Trophoblast cell (in vitro differentiated cells and primary cell): ENCODE measurements around the gene NPC1.
A peak's percentile ranks its signal among the peaks of the same experiment; 100 is the strongest.

Experiments
- DNase-seq, 2 donors: peaks; one replicate each; pipeline ENCODE4 v3.0.0-alpha.2; 2016
- H2AFZ ChIP-seq: 2 replicates; pipeline ENCODE4 v1.6.1; 2013; ENCODE audit warnings: low read length, moderate library complexity, mild to moderate bottlenecking; ENCODE audit not compliant: insufficient read depth, poor library complexity
- H2AK5ac ChIP-seq: 2 replicates; pipeline ENCODE4 v1.6.1; 2013; ENCODE audit warnings: mild to moderate bottlenecking, low read length
- H2BK120ac ChIP-seq: 2 replicates; pipeline ENCODE4 v1.6.1; 2013; ENCODE audit warnings: low read length, mild to moderate bottlenecking, moderate library complexity; ENCODE audit not compliant: insufficient read depth, poor library complexity
- H2BK12ac ChIP-seq: 2 replicates; pipeline ENCODE4 v1.6.1; 2013; ENCODE audit warnings: mild to moderate bottlenecking, low read length, moderate library complexity
- H2BK5ac ChIP-seq: 2 replicates; pipeline ENCODE4 v1.6.1; 2013; ENCODE audit warnings: low read length, low read depth, moderate library complexity, mild to moderate bottlenecking; ENCODE audit not compliant: poor library complexity
- H3K14ac ChIP-seq: 2 replicates; pipeline ENCODE4 v1.6.1; 2013; ENCODE audit warnings: mild to moderate bottlenecking, low read length
- H3K18ac ChIP-seq: 2 replicates; pipeline ENCODE4 v1.6.1; 2013; ENCODE audit warnings: mild to moderate bottlenecking, low read length
- H3K23ac ChIP-seq: 2 replicates; pipeline ENCODE4 v1.6.1; 2013; ENCODE audit warnings: low read length
- H3K27ac ChIP-seq: 2 replicates; pipeline ENCODE4 v1.5.1; 2013; ENCODE audit warnings: low read depth, mild to moderate bottlenecking, inconsistent platforms, low read length, moderate library complexity
- H3K27me3 ChIP-seq: 2 replicates; pipeline ENCODE4 v1.6.1; 2013; ENCODE audit warnings: inconsistent platforms, mild to moderate bottlenecking, low read length, moderate library complexity; ENCODE audit not compliant: insufficient read depth
- H3K36me3 ChIP-seq, 2 experiments: 1 replicate in 1 of 2; 2 replicates in 1 of 2; pipeline ENCODE4 v1.6.1; 2013; ENCODE audit warnings: low read length in 2 of 2, mild to moderate bottlenecking in 2 of 2, moderate library complexity in 1 of 2; ENCODE audit not compliant: insufficient read depth in 2 of 2, control insufficient read depth in 1 of 2
- H3K4ac ChIP-seq: 2 replicates; pipeline ENCODE4 v1.6.1; 2013; ENCODE audit warnings: low read depth, mild to moderate bottlenecking, low read length, moderate library complexity
- H3K4me1 ChIP-seq, 2 experiments: 1 replicate in 1 of 2; 2 replicates in 1 of 2; pipeline ENCODE4 v1.6.1; 2013; ENCODE audit warnings: low read length in 2 of 2, mild to moderate bottlenecking in 2 of 2, moderate library complexity in 1 of 2; ENCODE audit not compliant: insufficient read depth in 2 of 2, control insufficient read depth in 1 of 2
- H3K4me2 ChIP-seq: 2 replicates; pipeline ENCODE4 v1.6.1; 2013; ENCODE audit warnings: inconsistent platforms, mild to moderate bottlenecking, low read length, moderate library complexity
- H3K4me3 ChIP-seq: 2 replicates; pipeline ENCODE4 v1.5.1; 2013; ENCODE audit warnings: mild to moderate bottlenecking, low read depth, low read length, inconsistent platforms
- H3K79me1 ChIP-seq: one replicate; pipeline ENCODE4 v1.6.1; 2013; ENCODE audit warnings: low read length
- H3K79me2 ChIP-seq: 2 replicates; pipeline ENCODE4 v1.6.1; 2013; ENCODE audit warnings: low read length, mild to moderate bottlenecking; ENCODE audit not compliant: control insufficient read depth, insufficient read depth, poor library complexity
- H3K9ac ChIP-seq: 2 replicates; pipeline ENCODE4 v1.6.1; 2013; ENCODE audit warnings: mild to moderate bottlenecking, low read length
- H3K9me3 ChIP-seq: 2 replicates; pipeline ENCODE4 v1.6.1; 2013; ENCODE audit warnings: low read depth, mild to moderate bottlenecking, control low read depth, inconsistent platforms, low read length; ENCODE audit not compliant: insufficient read depth
- H4K12ac ChIP-seq: 2 replicates; pipeline ENCODE4 v1.6.1; 2013; ENCODE audit warnings: low read depth, mild to moderate bottlenecking, low read length, moderate library complexity
- H4K8ac ChIP-seq: 2 replicates; pipeline ENCODE4 v1.6.1; 2013; ENCODE audit warnings: low read depth, mild to moderate bottlenecking, low read length, moderate library complexity
- H4K91ac ChIP-seq: one replicate; pipeline ENCODE4 v1.6.1; 2013; ENCODE audit warnings: low read depth, mild to moderate bottlenecking, low read length, moderate library complexity
- WGBS: extraction: QIAGEN DNeasy Blood & Tissue Kit; methylation state at CpG from one replicate; pipeline ENCODE4 v1.1.7; 2013; ENCODE audit warnings: missing lambda C conversion rate; ENCODE audit not compliant: insufficient read length, insufficient coverage; ENCODE audit errors: extremely low coverage; 5-methylcytosine and 5-hydroxymethylcytosine counted together

NPC1 gene

GRCh38 chr18:23539296-23539695 is 47.0 kb downstream of the NPC1 start:
- Histone ChIP-seq H3K4me3 (no peak overlapping the region), H3K9me3 (no peaks in the 10 kb centered on the region), H3K79me1 (peaks cover 2% of the 10 kb centered on the region), H2BK12ac (no peak overlapping the region), H2BK5ac (no peak overlapping the region), H4K91ac (no peak overlapping the region), H2BK120ac (no peak overlapping the region), H3K23ac (no peak overlapping the region), H3K79me2 (no peaks in the 10 kb centered on the region), H2AK5ac (no peak overlapping the region), H2AFZ (no peak overlapping the region), H4K8ac (no peak overlapping the region), H3K4ac (no peak overlapping the region), H3K27ac (no peak overlapping the region), H3K14ac (no peak overlapping the region), H3K4me2 (no peak overlapping the region), H3K18ac (no peak overlapping the region), H4K12ac (no peak overlapping the region), H3K9ac (no peak overlapping the region), H3K36me3 (peaks cover 47 to 70% of the 10 kb centered on the region in 2 experiments), H3K4me1 (peaks cover 15 to 27% of the 10 kb centered on the region in 2 experiments), H3K27me3 (no peaks in the 10 kb centered on the region)
- DNase-seq = no peak
- WGBS = no CpG with 5 or more reads among the region's 9 CpGs

- Histone ChIP-seq H2BK120ac (no peak overlapping the region), H4K8ac (no peak overlapping the region), H2BK5ac (no peak overlapping the region), H3K27me3 (no peaks in the 10 kb centered on the region), H2AK5ac (no peak overlapping the region), H4K91ac (no peak overlapping the region), H3K4me1 (peaks cover 15 to 27% of the 10 kb centered on the region in 2 experiments), H3K18ac (no peak overlapping the region), H3K4me2 (no peak overlapping the region), H3K36me3 (peaks cover 48 to 71% of the 10 kb centered on the region in 2 experiments), H3K9me3 (no peaks in the 10 kb centered on the region), H2AFZ (no peak overlapping the region), H3K9ac (no peak overlapping the region), H3K4ac (no peak overlapping the region), H3K27ac (no peak overlapping the region), H4K12ac (no peak overlapping the region), H3K79me2 (no peaks in the 10 kb centered on the region), H3K23ac (no peak overlapping the region), H3K14ac (no peak overlapping the region), H2BK12ac (no peak overlapping the region), H3K4me3 (no peak overlapping the region), H3K79me1 (peaks cover 2% of the 10 kb centered on the region)
- no peak for DNase-seq
- no CpG with 5 or more reads among the region's 6 CpGs for WGBS
Measured at GRCh38 chr18:23538870-23539269, 47.4 kb downstream of the NPC1 start.

- Histone ChIP-seq H3K27ac (peak overlapping the region; percentile 24), H3K9ac (no peak overlapping the region), H2AK5ac (no peak overlapping the region), H2AFZ (no peak overlapping the region), H3K4me3 (no peak overlapping the region), H3K4ac (no peak overlapping the region), H3K27me3 (no peaks in the 10 kb centered on the region), H4K91ac (no peak overlapping the region), H3K4me1 (peaks cover 15 to 27% of the 10 kb centered on the region in 2 experiments), H4K12ac (no peak overlapping the region), H3K79me2 (no peaks in the 10 kb centered on the region), H3K4me2 (no peak overlapping the region), H3K9me3 (no peaks in the 10 kb centered on the region), H3K18ac (no peak overlapping the region), H2BK120ac (no peak overlapping the region), H3K23ac (no peak overlapping the region), H4K8ac (no peak overlapping the region), H3K36me3 (peaks cover 49 to 71% of the 10 kb centered on the region in 2 experiments), H3K14ac (no peak overlapping the region), H2BK12ac (no peak overlapping the region), H3K79me1 (peaks cover 2% of the 10 kb centered on the region), H2BK5ac (no peak overlapping the region)
- WGBS = no CpG with 5 or more reads among the region's 9 CpGs
- peak; percentile 97 for DNase-seq
Measured at GRCh38 chr18:23538001-23538400, 48.3 kb downstream of the NPC1 start.

- no peak overlapping the region for H3K27ac ChIP-seq
- no peak overlapping the region for H4K91ac ChIP-seq
- H2BK120ac ChIP-seq = no peak overlapping the region
- H3K18ac ChIP-seq = no peak overlapping the region
- no peak overlapping the region for H3K4ac ChIP-seq
- no peak overlapping the region for H2AK5ac ChIP-seq
- H3K79me1 ChIP-seq = peaks cover 2% of the 10 kb centered on the region
- no peak overlapping the region for H3K14ac ChIP-seq
- H3K4me1 ChIP-seq = peaks cover 15 to 27% of the 10 kb centered on the region in 2 experiments
- no peak overlapping the region for H3K23ac ChIP-seq
- H2BK12ac ChIP-seq = no peak overlapping the region
- no peaks in the 10 kb centered on the region for H3K9me3 ChIP-seq
- no peak overlapping the region for H3K9ac ChIP-seq
- WGBS = no CpG with 5 or more reads among the region's 7 CpGs
- H4K8ac ChIP-seq = no peak overlapping the region
- H2BK5ac ChIP-seq = no peak overlapping the region
- peaks cover 53 to 70% of the 10 kb centered on the region in 2 experiments for H3K36me3 ChIP-seq
- no peak overlapping the region for H3K4me3 ChIP-seq
- DNase-seq = no peak
- H4K12ac ChIP-seq = no peak overlapping the region
- no peaks in the 10 kb centered on the region for H3K79me2 ChIP-seq
- H2AFZ ChIP-seq = no peak overlapping the region
- no peak overlapping the region for H3K4me2 ChIP-seq
- no peaks in the 10 kb centered on the region for H3K27me3 ChIP-seq
Measured at GRCh38 chr18:23537274-23537673, 49.0 kb downstream of the NPC1 start.
